Central memory CD4-positive, alpha-beta T cell (primary cell): ENCODE data around the gene POGK.
"Not testable (repeated sequence)": the region's sequence is repeated elsewhere in the genome, so short reads cannot be mapped to it uniquely, and the experiment has no call there.

Experiments used
- DNase-seq: peaks from one replicate; pipeline ENCODE4 v3.0.0; 2022

POGK gene

GRCh38 chr1:166858726-166859419, 19.6 kb downstream of the POGK start:
- no peak for DNase-seq

- DNase-seq, result no peak
Observed at GRCh38 chr1:166859597-166859996, 20.3 kb downstream of the POGK start.

GRCh38 chr1:166865926-166866325, 26.7 kb downstream of the POGK start:
- DNase-seq, result no peak

- DNase-seq, result no peak
Observed at GRCh38 chr1:166868639-166869038, 29.4 kb downstream of the POGK start.

GRCh38 chr1:166869318-166870099, 30.2 kb downstream of the POGK start:
- DNase-seq, result no peak

- no peak for DNase-seq
Observed at GRCh38 chr1:166870584-166870983, 31.3 kb downstream of the POGK start.

- no peak for DNase-seq
Observed at GRCh38 chr1:166874464-166874863, 35.2 kb downstream of the POGK start.

- no peak for DNase-seq
Observed at GRCh38 chr1:166875302-166875733, 36.0 kb downstream of the POGK start.

GRCh38 chr1:166875734-166876539, 36.7 kb downstream of the POGK start, which contains the start of gene TADA1:
Gene TADA1 (minus strand): TSS chr1:166876264. CDS start chr1:166876233, 31 bp downstream.
- peak; percentile 96 for DNase-seq

GRCh38 chr1:166876540-166876838, 37.2 kb downstream of the POGK start:
- DNase-seq, result no peak

GRCh38 chr1:166878173-166878917, 39.1 kb downstream of the POGK start:
- DNase-seq, result not testable (repeated sequence)

- no peak for DNase-seq
Observed at GRCh38 chr1:166882893-166883292, 43.6 kb downstream of the POGK start.

- no peak for DNase-seq
Observed at GRCh38 chr1:166884040-166884642, 44.9 kb downstream of the POGK start.

GRCh38 chr1:166884971-166885370, 45.7 kb downstream of the POGK start:
- DNase-seq, result no peak

- no peak for DNase-seq
Observed at GRCh38 chr1:166888373-166889111, 49.3 kb downstream of the POGK start.

GRCh38 chr1:166889776-166890175, 50.5 kb downstream of the POGK start:
- no peak for DNase-seq

GRCh38 chr1:166895766-166896165, 56.5 kb downstream of the POGK start:
- DNase-seq, result no peak

GRCh38 chr1:166899769-166900168, 60.5 kb downstream of the POGK start:
- no peak for DNase-seq

GRCh38 chr1:166900987-166901386, 61.7 kb downstream of the POGK start:
- DNase-seq, result no peak

GRCh38 chr1:166902279-166902678, 63.0 kb downstream of the POGK start:
- no peak for DNase-seq

- no peak for DNase-seq
Observed at GRCh38 chr1:166903232-166903631, 64.0 kb downstream of the POGK start.

- no peak for DNase-seq
Observed at GRCh38 chr1:166905136-166905535, 65.9 kb downstream of the POGK start.
